HG02943 (cell line): ENCODE data around the gene CALHM3.
A peak's percentile ranks its signal among the peaks of the same experiment; 100 is the strongest.

Experiments used
- ATAC-seq: cut with Tn5 transposase; IDR thresholded peaks from one replicate; pipeline ENCODE4 v1.9.1; 2021; ENCODE audit warnings: mild to moderate bottlenecking, low read depth, moderate library complexity; ENCODE audit not compliant: unreplicated experiment

The CALHM3 gene

DNA sequence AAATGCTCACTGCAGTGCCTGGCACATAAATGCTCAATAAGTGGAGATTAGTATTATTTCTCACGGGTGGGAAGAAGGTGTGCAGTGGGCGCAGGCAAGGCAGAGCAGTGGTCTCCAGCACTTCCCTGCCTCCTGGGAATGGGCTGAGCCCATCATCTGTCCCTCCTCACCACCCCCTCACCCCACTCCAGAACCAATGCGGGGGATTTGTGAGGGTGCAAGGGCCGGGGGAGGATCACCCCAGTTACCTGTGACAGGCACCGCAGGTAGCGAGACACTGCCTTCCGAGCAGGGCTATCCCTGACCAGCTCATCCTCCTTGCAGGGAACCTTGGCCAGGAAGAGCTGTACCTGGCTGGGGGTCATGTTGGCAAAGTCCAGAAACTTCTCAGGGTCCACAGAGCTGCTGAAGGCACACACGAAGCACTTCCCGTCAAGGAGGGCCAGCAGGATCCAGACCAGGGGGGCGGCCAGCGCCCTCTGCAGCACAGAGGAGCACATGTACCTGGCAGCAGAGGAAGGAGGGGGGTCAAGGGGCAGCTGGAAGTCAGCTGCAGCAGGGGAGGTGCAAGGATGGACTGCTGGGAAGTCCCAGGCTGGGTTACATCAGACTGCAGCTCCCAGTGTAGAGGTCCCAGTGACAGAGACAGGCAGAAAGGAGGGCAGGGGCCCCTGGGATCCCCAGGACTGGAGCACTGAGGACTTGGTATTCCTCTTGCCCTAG, 2.8 kb downstream of the CALHM3 start:
- ATAC-seq: no peak

GRCh38 chr10:103475437-103475836, 3.6 kb downstream of the CALHM3 start:
- no peak for ATAC-seq

- ATAC-seq: no peak
These were observed 5.0 kb downstream of the CALHM3 start for GRCh38 chr10:103474077-103474476.

DNA sequence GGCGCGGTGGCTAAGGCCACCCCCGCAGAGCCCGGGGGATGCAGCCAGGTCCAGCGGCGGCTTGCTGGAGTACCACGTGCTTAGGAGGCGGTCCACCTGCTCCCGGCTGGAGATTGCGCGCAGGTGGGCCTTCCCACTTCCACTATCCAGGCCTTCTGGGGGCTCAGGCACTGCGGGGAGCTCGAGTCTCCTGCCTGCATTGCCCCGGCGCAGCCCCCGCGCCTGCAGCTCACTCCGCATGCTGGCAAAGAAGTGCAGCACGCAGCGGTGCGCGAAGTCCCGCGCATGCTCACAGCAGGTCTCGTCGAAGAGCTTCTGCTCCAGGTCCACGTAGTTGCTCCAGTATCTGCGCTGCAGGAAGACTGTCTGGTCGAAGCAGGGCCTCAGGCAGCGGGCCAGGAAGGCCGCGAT, 5.8 kb downstream of the CALHM3 start:
- no peak for ATAC-seq

GRCh38 chr10:103472005-103472404, 7.0 kb downstream of the CALHM3 start:
- ATAC-seq: no peak

GRCh38 chr10:103470761-103471653, 8.0 kb downstream of the CALHM3 start:
- ATAC-seq: peak; percentile 71

DNA sequence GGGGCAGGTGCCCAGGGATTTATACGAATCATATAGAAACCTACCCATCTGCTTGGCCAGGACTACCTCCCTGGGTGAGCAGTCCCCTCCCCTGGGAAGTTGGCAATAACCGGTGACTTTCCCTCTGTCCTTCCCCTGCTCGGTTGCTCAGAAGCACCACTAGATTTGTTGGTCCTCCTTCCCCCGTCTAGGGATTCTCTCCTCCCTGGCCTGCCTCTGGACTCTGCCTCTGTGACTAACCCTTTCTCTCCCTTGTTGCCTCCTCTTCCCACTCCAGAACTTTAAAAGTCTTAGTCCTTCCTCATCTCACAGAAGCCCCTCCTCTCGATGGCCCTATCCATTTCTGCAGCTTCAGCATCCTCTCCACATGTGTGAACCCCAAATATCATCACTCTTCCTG, 9.8 kb downstream of the CALHM3 start:
- no peak for ATAC-seq

- no peak for ATAC-seq
These were observed 11.6 kb downstream of the CALHM3 start for GRCh38 chr10:103467406-103467805.

DNA sequence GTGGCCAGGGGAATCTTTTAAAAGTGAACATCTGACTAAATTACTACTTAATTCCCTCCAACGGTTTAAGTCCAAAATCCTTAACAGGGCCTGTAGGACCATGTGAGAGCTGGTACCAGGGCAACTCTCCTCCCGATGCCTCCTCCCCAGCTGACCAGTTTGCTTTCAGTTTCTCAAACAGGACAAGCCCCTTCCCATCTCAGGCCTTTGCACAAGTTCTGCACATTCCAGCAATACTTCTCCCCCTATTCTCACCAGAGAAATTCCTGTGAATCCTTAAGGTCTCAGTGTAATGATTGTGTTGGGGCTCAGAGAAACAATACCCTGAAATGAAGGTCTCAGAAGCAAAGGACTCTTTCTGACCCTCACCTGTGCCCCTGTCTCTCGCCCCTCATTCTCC, 12.3 kb downstream of the CALHM3 start:
- no peak for ATAC-seq

GRCh38 chr10:103465411-103466179, 13.4 kb downstream of the CALHM3 start:
- no peak for ATAC-seq

GRCh38 chr10:103463499-103463898, 15.5 kb downstream of the CALHM3 start:
- no peak for ATAC-seq

DNA sequence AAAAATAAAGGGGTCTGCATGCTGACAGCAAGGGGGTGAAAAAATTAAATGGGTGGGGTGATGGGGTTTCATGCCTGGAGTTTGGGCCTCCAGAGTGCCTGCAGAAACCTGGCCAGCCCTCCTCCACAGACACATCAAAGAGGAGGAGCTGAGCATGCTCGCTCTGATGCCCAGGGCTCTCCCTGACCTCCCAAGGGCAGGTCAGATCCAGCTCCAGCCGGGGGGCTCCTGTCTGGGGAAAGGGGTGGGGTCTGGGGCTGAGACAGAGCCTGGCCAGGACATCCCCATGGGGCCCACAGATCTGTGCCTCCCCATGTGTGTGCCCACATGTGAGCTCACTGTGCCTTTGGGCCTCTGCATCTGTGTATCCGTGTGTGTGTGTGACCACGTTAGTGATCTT, 19.4 kb downstream of the CALHM3 start:
- ATAC-seq: no peak

- ATAC-seq: no peak
These were observed 20.3 kb downstream of the CALHM3 start, which contains the start of gene CALHM1 for GRCh38 chr10:103458720-103459119. Gene CALHM1, minus strand, starts transcription at chr10:103458900. Its CDS starts 149 bp downstream, at chr10:103458751.

DNA sequence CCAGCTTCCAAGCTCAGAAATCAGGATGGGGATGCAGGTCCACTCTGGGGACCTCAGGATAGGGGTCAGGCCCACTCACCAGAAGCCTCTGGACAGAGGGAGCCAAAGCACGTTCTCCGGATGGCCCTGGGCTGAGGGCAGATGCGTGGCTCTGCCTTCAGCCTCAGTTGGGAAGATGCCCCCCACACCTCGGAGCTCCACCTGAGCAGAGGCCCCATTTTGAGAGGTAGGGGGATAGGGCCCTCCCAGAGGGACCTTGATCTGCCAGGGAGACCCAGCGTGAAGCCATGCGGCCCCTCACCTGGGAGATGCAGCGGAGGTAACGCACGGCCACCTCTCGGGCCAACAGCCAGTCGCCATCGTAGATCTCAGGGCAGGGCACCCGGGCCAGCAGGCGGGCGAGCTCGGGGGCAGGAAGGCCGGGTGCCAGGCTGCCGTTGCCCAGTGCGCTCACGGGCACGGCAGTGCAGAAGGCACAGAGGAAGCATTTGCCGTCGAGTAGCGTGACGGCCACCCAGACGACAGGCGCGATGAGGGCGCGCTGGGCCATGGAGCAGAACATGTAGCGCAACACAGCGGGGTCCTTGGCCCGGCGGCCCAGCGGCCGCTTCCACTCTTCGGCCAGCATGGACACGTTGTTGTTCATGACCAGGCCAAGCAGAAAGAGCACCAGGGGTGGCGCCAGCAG, 21.0 kb downstream of the CALHM3 start:
- no peak for ATAC-seq

GRCh38 chr10:103457176-103457712, 21.8 kb downstream of the CALHM3 start:
- no peak for ATAC-seq

DNA sequence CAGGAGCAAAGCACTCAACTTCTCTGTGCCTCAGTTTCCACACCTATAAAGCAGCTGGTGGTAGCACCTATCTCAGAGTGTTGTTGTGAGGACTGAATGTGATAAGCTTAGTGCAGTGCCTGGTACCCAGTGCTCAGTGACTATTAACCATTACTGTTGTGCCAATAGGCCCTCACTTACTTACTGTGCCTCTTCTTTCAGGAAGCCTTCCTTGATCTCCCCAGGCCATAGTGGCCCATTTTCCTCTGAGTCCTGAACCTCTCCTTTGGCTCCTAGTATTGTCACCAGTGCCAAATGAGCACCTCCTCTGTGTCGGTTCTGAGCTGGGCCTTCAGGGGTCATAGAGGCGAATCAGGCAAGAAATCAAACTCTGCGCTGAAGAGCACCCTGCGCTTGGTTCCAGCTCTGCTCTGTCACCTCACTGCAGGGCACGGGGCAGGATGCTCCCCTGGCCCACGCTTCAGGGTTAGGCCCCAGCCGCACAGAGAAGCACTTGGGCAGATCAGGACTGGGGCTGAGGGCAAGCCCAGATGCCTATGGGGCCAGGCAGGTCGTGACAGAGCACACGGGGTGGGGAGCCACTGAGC, 22.9 kb downstream of the CALHM3 start:
- no peak for ATAC-seq

DNA sequence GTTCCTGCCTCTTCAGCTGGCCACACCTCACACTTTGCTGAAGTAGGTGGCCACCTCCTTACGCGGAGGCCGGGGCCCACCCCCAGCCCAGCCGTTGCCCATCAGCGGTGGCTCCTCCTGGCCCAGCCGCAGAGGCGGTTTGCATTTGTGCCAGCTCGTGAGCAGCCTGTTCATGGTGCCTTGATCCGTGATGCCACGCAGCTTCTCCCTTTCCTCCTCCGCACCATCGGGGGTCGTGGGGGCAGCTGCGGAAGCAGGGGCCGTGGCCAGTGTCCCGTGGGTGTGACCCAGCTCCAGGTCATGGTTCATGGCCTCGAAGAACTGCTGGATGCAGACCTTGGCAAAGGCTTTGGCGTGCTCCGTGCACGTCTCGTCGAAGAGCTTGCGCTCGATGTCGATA, 23.8 kb downstream of the CALHM3 start:
- ATAC-seq: no peak

DNA sequence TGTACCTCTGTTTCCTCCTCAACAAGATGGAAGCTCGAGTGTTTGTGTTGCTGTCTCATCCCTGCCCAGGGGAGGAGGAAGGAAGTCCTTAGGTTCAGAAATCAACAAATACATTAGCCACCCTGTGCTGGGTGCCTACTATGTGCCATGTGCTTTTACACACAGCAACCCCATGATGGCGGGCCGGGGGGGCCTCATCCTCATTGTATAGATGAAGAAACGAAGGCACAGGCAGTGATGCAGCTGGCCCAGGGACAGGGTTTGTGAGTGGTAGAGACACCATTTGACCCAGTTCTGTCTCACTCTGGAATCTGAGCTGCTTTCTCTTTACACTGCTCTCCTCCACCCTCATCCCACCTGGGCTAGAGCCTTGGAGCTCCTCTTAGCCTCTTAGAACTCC, 25.0 kb downstream of the CALHM3 start:
- no peak for ATAC-seq

DNA sequence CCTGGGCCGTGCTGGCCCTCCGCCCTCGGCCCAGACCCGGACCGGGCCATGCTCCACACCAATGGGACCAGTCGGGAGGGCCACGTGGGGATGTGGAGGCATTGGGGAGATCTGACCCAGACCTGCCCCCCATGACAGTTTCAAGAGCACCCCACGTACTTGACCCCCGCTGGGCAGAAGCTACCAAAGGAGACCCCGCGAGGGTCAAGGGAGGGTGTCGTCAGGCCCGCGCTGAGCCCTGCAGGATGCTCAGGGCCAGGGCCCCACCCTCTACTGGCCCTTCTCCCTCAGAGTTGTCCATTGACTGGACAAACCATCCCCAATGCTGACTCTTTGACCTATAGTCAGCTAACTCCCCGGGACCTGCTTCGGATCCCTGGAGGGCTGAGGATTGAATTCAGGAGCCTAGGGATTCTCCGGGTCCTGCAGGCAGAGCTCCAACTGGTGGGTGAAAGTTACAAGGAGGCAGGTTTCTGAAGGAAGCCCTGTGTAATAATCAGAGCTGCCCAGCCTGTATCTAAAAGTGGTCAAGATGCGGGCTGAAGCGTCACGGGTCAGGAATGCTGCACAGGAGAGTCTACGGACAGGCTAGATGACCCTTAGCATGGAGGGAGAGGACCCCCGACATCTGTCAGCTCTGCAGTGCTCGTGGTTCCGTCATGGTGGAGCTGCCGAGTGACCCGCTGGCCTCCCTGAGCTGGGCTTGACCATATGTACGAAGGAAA, 26.4 kb downstream of the CALHM3 start:
- no peak for ATAC-seq
